ENCODE measurements around the gene TMEM132D.

DNA sequence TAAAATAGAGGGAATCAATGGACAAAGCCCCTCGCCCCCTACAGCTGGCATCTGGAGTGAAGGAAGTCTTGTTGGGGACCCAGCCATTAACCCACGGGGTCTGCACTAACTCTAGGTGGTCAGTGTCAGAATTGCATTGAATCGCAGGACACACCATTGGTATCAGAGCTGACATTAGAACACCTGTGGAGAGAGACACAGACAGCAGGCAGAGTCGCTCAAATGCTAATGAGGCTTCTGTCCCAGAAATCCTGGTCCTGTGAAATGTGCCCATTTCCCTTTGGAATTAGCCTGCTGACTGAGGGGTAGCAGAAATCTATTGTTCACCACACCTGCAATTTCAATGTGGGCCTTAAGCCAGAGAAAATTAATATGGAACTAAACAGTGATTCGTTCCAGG lies 33.0 kb downstream of the TMEM132D start:
- TF ChIP-seq, protein P1, sequence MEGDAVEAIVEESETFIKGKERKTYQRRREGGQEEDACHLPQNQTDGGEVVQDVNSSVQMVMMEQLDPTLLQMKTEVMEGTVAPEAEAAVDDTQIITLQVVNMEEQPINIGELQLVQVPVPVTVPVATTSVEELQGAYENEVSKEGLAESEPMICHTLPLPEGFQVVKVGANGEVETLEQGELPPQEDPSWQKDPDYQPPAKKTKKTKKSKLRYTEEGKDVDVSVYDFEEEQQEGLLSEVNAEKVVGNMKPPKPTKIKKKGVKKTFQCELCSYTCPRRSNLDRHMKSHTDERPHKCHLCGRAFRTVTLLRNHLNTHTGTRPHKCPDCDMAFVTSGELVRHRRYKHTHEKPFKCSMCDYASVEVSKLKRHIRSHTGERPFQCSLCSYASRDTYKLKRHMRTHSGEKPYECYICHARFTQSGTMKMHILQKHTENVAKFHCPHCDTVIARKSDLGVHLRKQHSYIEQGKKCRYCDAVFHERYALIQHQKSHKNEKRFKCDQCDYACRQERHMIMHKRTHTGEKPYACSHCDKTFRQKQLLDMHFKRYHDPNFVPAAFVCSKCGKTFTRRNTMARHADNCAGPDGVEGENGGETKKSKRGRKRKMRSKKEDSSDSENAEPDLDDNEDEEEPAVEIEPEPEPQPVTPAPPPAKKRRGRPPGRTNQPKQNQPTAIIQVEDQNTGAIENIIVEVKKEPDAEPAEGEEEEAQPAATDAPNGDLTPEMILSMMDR (IDR thresholded peaks at IDR 0.05; ENCODE audit: insufficient read depth, low read length, poor library complexity, severe bottlenecking): no peak
- TF ChIP-seq EZH2phosphoT487 (conservative IDR thresholded peaks at IDR 0.05; ENCODE audit: low read length): no peak

Measured in SU-DHL-6 (cell line).